DMS114 treated with DMSO at 0.1 percent for 48 hours (cell line): Measurements from ENCODE around the gene GTPBP3.

Source experiments
- DNase-seq: peaks from one replicate; lab custom pipeline; 2025; ENCODE audit not compliant: unreplicated experiment; lab: John Stamatoyannopoulos, UW

The GTPBP3 gene

GRCh38 chr19:17309198-17309964, 28.0 kb upstream of the GTPBP3 start, which contains the start of gene DDA1:
DDA1 (plus strand) TSS chr19:17309563; CDS start chr19:17309655, 92 bp downstream.
- DNase-seq = peak; percentile 99

GRCh38 chr19:17309965-17310461, 27.3 kb upstream of the GTPBP3 start:
- DNase-seq = no peak

- DNase-seq = no peak
Measured at GRCh38 chr19:17311455-17312188, 25.7 kb upstream of the GTPBP3 start.

- DNase-seq = no peak
Measured at GRCh38 chr19:17312189-17313113, 24.9 kb upstream of the GTPBP3 start.

- DNase-seq = no peak
Measured at GRCh38 chr19:17314007-17314593, 23.3 kb upstream of the GTPBP3 start.

- no peak for DNase-seq
Measured at GRCh38 chr19:17318966-17319365, 18.4 kb upstream of the GTPBP3 start.

- DNase-seq = no peak
Measured at GRCh38 chr19:17319473-17320238, 17.7 kb upstream of the GTPBP3 start.

GRCh38 chr19:17320435-17320834, 16.9 kb upstream of the GTPBP3 start:
- no peak for DNase-seq

- no peak for DNase-seq
Measured at GRCh38 chr19:17321655-17322489, 15.5 kb upstream of the GTPBP3 start.

- no peak for DNase-seq
Measured at GRCh38 chr19:17322854-17323253, 14.5 kb upstream of the GTPBP3 start.

GRCh38 chr19:17323300-17323963, 13.9 kb upstream of the GTPBP3 start:
- DNase-seq = no peak

GRCh38 chr19:17323964-17324332, 13.4 kb upstream of the GTPBP3 start:
- DNase-seq = no peak

GRCh38 chr19:17324357-17325114, 12.8 kb upstream of the GTPBP3 start:
- DNase-seq = no peak

GRCh38 chr19:17325133-17325532, 12.2 kb upstream of the GTPBP3 start:
- DNase-seq = no peak

- no peak for DNase-seq
Measured at GRCh38 chr19:17325881-17326594, 11.3 kb upstream of the GTPBP3 start.

GRCh38 chr19:17326595-17326966, 10.8 kb upstream of the GTPBP3 start:
- no peak for DNase-seq

- no peak for DNase-seq
Measured at GRCh38 chr19:17327068-17327653, 10.2 kb upstream of the GTPBP3 start.
